C4-2B (cell line): ENCODE data around the gene RHOA.

ENCODE experiments used
- CTCF ChIP-seq: fragments of 450-650 bp; conservative IDR thresholded peaks from 2 replicates; pipeline ENCODE4 v1.5.1; 2017; ENCODE audit warnings: mild to moderate bottlenecking
- ZFX ChIP-seq: fragments of 450-650 bp; IDR thresholded peaks from 2 replicates; pipeline ENCODE4 v1.6.1; 2017

- TF ChIP-seq CTCF (no peak), ZFX (no peak)
Measured at GRCh38 chr3:49377483-49377882, 34.3 kb downstream of the RHOA start.
